Transverse colon (tissue), 3 donors: ENCODE measurements around the gene STMP1.

ENCODE experiments used
- EP300 ChIP-seq: sonication (generic); formaldehyde crosslinking; IDR thresholded peaks from one replicate; pipeline ENCODE4 v1.6.1; 2017; ENCODE audit warnings: antibody characterized with exemption, low read depth
- POLR2A ChIP-seq: fragments of 450-650 bp; IDR thresholded peaks from one replicate; pipeline ENCODE4 v1.6.1; 2016; ENCODE audit warnings: antibody characterized with exemption, mild to moderate bottlenecking, moderate library complexity
- TF ChIP-seq, protein P1 (sequence below), 5 experiments: fragments of 200-600 bp in 3 of 5; fragments of 450-650 bp in 2 of 5; sonication (generic) in 3 of 5; IDR thresholded peaks; 1 replicate in 2 of 5; 2 replicates in 3 of 5; pipeline ENCODE4 v1.5.1; 2016 to 2017; ENCODE audit warnings: antibody characterized with exemption in 5 of 5, inconsistent platforms in 3 of 5, mild to moderate bottlenecking in 2 of 5, moderate library complexity in 1 of 5

- TF ChIP-seq, protein P1, sequence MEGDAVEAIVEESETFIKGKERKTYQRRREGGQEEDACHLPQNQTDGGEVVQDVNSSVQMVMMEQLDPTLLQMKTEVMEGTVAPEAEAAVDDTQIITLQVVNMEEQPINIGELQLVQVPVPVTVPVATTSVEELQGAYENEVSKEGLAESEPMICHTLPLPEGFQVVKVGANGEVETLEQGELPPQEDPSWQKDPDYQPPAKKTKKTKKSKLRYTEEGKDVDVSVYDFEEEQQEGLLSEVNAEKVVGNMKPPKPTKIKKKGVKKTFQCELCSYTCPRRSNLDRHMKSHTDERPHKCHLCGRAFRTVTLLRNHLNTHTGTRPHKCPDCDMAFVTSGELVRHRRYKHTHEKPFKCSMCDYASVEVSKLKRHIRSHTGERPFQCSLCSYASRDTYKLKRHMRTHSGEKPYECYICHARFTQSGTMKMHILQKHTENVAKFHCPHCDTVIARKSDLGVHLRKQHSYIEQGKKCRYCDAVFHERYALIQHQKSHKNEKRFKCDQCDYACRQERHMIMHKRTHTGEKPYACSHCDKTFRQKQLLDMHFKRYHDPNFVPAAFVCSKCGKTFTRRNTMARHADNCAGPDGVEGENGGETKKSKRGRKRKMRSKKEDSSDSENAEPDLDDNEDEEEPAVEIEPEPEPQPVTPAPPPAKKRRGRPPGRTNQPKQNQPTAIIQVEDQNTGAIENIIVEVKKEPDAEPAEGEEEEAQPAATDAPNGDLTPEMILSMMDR (IDR thresholded peaks at IDR 0.05): no peak
- TF ChIP-seq EP300: no peak
- TF ChIP-seq POLR2A: no peak
These were observed 4.5 kb downstream of the STMP1 start for GRCh38 chr7:135666846-135667245.
